HG03432 (cell line): ENCODE measurements around the gene TRIP11.

Source experiments
- ATAC-seq: cut with Tn5 transposase; IDR thresholded peaks from one replicate; pipeline ENCODE4 v1.9.1; 2021; ENCODE audit warnings: mild to moderate bottlenecking, moderate library complexity; ENCODE audit not compliant: unreplicated experiment

Gene TRIP11

DNA sequence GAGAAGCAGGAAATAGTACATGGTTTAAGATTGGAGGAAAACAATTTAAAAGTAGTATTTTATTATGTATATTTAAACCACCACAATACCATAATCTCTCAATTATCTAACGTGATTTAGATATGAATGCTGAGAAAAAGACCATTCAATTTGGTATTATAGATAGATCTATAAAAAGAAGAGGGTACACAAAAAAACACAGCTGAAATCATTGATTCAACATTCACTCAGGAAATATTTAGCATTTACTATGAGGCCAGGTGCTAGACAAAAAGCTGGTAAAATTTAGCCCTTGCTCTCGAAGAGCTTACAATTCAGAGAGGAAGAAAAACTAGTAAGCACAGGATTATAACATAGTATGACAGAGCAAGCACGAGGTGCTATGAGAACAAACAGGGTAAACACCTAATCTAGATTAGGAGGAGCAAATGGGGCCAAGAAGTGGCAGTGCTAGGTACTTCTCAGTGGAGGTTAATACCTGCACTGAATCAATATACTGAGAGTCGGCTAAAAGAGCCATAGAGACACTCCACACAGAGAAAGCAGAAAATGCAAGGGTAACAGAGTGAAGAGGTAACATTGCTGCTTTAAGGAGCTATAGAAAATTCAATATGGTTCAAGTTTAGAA lies 27.6 kb downstream of the TRIP11 start:
- ATAC-seq, result no peak

DNA sequence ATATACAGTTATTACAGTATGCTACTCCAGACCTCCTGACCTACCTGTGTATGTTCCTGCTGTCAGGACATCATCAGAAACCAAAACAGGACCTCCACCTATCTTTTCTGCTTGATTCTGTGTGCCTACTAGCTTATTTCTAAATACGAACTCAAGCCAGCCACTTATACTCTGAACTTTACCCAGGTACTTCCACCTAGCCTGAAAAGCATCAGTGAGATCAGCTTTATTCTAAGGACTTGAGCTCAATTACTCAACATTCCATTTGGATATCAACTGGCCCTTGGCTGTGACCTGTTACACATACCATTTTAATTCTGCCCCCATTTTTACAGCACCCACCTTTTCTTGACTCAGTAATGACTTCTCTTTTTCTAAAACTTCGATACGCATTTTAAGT lies 29.2 kb downstream of the TRIP11 start:
- ATAC-seq, result no peak

DNA sequence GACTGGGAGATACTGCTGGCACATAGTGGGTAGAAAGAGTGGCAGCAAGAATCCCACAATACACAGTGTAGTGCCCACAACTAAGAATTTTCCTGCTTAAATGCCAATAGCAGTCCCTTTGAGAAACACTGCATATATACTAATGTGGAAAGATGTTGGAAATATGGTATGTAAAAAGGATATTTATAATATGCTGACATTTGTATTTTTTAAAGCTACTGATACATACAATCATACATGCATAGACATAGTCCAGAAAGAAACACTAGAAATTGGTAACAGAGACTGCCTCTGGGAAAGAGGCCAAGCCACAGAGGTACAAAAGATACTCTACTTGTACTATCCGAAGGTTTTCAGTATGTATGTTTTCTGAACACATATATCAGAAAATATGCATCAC lies 30.3 kb downstream of the TRIP11 start:
- no peak for ATAC-seq

DNA sequence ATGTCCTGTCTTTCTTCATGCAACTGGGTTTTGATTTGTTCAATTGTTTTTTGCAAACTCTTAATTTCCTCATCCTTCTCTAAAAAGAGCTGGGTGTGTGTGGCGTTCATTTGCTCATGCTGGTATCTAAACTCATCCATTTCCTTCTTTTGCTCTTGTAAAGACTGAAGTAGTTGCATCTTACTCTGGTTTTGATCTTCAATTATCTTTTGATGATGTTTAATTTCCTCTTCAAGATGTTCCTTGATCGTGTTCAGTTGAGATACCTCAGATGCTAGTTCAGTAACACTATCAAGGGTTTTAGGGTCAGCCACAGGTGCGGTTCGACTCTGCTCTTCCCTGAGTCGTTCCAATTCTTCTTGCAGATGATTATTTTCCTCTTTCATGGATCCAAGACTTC lies 34.8 kb downstream of the TRIP11 start:
- no peak for ATAC-seq

DNA sequence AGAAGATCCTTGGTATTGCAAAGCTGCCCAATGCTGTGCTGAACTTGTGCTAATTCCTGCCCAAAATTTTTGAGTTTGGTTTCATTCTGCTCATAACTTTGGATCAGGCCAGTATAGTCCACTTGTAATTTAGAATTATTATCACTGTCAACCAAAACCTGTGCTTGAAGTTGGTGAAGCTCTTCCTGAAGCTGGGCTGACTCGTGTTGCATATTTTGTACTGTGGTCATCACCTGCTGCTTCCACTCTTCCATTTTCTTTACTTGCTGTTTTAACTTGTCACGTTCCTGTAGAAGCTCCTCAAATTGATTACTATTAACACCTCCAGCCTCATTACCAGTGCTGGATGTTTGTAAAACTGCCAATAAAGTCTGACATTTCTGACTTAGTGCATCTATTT lies 35.8 kb downstream of the TRIP11 start:
- ATAC-seq, result no peak

DNA sequence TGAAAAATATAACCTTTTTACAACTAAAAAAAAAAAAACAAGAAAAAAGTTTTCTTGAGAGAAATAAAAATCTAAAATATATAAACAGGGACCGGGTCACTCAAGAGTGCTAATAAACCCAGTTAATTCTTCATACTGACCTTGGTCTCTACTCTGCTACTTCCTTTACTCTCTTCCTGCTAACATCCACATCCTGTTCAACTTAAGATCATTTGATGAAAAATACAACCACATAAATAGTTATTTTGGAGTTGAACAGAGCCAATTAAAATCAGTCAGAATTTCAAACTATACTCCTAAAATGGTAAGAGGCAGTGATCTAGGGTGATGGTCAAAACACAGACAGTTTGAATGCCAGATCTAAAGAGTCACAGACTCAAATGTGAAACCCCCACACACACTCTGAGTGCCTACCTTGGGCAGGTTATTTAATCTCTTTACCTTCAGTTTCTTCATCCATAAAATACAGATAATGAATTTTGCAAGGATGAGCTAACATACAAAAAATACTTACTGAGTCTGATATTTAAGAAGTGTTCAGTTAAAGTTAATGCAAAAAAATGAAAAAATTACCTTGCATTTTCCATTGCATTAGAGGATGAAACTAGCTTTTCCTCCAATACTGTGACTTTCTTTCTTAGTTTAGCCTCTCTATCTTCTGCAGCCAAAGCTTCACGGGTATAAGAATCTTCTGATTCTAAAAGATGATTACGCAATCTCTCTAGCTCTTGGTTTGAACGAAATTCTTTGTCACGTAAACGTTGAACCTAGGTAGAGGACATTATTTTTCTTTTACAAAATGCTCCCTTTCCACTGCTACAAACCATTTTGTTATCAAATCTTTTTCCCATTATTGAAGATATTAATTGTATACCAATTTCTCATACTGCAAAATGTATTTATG lies 40.9 kb downstream of the TRIP11 start:
- ATAC-seq, result no peak

DNA sequence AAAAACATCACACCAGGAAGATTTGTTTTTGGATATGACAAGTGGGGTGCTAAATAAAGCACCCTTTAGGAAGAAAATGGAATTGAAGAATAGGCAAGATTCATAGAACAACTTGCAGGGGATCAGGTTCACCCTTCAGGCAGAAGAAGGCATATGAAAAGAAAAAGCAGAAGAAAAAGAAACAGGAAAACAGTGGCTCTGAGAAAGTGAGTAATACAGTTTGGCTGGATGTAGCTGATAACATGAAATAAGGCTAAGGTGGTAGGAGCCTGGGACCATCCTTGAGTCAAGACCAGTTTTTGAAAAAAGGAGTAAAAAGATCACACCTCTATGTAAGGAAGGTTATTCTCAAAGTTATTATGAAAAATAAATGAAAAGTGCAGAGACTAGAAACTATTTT lies 42.4 kb downstream of the TRIP11 start:
- no peak for ATAC-seq

DNA sequence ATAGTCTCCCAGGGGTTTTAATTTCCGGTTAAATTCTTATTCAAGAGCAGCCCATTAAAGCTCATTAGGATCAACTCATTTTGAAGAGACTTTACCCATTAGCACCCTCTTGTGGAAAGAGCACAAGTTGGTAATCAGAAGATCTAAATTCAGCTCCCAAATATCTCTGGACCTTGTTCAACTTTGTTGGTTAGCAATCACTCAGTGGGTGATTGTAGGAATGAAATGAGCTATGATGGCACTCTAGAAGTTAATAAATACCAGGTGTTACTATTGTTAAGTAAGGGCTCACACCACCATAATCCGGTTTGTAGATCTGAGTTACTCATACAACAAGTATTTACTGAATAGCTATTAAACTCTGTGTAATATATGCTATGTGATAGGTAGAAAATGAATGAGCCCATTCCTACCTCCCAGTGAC lies 42.9 kb downstream of the TRIP11 start:
- no peak for ATAC-seq

DNA sequence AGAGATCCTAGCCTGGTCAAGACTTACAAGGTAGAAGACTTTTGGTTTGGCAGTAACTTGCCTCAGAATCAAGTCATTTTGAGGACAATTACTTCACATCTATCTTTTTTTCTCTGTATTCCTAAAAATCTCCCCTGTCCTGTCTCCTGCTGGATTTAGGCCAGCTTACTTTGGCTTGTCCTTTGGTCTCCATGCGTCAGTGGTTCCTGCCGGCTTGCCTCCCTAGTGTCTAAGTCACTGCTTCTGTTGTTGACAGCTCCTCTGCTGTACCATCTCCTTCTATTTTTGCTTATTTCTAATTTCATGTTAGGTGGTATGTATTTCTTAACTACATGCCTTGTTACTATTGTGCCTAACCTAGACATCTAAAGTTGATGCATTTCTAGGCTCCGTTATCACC lies 52.7 kb downstream of the TRIP11 start:
- no peak for ATAC-seq

DNA sequence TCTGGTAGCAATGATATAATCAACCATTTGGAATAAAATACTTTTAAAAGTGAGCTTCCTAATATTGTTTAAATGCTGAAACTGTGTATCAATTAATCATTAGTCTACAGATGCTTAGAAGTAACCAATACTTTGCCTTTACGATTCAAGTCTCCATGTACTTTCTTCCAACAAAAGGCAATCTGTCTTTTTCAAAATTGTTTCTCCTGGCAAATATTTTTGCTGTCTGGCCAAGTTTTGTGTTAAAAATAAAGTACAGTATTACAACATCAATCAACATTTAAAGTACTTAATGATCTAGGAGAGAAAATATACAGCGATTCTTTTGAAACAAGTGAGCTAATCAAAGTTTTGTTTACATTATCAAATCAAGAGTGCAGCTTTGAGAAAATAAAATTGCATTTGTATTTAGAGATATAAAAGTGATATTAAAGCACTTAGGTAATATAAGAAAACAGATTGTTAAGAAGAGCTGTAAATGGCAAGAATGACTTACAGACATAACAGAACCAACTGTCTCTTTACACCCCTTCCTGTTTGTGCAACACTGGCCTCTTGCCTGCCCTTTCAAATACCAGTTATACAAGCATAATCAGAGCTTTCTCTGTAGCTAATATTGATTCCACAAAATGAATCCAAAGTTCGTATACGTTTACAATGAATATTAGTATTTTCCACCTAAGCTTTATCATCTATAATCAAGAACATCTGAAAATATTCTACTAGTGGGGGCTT lies 54.2 kb downstream of the TRIP11 start:
- ATAC-seq, result no peak

DNA sequence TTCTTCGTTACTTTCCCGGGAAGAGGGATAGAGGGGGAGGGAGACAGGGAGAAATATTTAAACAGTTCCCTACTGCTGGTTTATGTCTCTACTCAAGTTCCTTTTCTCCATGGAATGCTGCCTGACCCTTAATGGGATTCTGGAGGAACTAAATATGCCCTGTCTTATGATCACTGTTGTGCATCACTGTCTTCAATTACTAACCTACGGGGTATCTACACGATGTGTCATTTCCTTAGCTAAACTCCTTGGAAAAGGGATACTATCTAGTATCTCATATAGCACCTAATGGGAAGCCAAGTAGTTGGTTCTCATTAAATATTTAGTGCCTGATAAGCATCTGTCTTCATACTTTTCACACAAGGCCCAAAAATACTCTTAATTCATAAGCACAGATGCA lies 54.9 kb downstream of the TRIP11 start:
- ATAC-seq, result no peak

DNA sequence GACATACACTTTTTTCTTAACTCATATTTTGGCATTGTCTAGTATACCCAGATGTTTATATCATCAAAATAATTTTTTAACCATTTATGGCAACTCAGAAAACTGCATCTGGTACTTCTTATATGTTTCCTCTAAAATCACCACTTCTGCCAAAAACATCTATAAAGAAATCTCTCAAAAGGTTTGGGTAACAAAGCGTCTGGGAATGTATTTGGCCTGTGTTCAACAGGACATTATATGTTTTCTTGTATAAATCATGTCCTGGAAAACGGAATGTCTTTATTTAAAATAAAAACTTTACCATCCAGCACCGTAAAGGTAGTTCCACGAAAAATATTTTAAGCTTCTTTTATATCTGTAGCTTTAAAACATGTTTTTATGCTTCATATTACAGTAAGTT lies 56.3 kb downstream of the TRIP11 start:
- ATAC-seq, result no peak

DNA sequence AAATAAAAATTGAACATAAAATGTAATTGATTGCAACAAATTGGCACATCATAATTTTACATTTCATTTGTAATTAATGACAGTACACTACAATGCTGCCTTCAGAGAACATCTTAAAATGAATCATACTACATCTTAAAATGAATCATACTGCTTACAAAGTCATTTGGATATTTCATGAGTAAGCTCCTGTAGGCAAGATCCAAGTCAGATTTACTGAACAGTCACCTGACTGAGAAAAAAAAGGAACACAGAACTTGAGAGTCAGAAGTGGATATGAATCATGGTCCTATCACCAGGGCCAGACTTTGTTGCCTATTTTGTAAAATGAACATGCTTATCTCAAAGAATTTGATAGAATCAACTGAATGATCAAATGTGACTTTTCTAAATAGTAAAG lies 59.7 kb downstream of the TRIP11 start:
- ATAC-seq, result peak; percentile 82

DNA sequence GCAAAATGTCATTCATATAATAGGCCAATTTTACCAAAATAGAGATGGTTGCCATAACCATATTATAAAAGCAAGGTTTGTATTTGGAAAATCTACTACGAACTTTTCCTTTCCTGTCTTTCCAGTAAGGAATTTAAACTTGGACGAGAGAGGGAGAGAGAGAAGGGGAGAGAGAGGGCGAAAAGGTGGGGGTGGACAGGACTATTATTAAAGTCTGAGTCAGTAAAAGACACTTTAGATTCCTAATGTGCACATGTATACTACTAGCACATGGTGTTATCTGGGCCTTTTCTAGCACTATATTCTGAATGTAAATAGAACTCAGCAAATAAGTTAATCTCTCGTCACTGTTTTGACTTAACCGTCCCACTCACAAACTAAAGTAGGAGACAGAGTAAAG lies 62.0 kb downstream of the TRIP11 start:
- ATAC-seq, result no peak

DNA sequence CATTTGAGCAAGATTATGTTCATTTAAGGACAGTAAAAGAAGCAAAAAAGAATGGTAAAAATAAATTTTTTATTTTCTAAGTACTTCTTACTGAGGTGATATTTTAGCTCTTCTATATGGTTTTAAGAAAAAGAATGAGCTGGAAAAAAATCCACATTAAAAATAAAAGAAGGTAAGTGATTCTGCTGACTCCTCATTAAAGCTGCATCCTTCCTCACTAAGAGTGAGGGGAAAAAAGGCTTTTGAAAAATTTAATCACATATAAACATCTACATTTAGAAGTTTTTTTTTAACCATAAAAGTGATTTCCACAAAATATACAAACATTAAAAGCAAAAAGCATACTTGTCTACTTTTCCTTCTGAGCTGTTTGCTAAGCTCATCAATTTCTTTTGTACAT lies 64.1 kb downstream of the TRIP11 start:
- ATAC-seq, result no peak

DNA sequence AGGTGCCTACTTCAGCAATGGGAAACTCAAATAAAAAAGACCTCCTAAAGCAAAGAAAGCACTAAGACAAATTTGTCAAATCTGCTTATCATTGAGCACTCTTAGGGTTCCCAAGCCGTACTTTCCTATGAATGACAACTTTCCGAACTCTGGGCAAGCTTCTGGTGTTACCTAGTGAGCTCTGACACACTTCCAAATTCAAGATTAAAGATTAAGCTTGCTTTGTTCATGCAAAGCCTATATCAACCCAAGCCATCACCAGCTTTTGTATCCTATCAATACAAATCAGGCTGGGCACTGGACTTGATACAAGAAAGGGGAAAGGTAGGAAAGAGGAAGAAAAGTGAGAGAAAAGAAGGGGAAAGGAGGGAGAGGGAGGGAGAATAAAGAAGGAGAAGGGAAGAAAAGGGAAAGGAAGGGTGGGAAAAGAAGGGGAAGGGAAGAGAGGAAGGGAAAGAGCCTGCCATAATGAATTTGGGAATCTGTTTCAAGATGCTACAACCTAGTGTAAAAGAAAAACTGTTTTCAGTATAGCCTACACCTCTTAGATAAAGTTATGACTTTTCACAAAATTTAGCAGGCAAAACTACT lies 68.6 kb downstream of the TRIP11 start:
- ATAC-seq, result no peak

DNA sequence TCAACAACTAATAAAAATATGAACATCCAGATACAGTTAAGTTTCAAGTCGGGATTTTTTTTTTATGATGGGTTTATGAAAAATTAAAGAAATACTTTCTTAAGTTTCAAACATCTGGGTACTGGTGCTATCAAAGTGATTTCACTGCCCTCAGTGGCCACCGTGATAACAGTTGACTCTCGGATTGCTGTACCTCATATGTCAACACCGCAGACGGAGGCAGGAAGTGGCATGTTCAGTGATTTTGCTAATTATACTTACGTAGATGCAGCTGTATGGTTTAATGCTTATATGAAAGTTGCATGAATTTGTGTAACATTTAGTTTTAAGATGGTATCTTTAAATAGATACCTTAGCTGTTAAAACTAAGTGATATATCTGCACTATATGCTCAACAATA lies 71.6 kb downstream of the TRIP11 start:
- ATAC-seq, result peak; percentile 45

DNA sequence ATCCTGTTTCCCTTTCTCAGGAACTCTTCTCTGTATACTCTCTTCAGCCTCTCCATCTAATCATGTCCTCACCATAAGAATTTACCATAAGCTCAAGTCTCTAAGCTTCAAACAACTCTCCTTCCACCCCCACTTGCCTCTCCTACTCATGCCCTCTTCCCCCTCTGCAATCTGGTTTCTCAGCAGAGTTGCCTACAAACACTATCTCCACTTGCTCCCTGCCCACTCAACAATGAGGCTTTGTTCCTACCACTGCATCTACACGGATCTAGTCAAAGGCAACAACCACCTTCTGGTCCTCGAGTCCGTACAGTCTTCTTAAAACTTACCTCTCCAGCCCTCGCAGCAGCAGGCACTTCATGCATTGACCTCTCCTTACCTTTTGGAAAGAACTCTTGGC lies 75.1 kb downstream of the TRIP11 start:
- no peak for ATAC-seq

DNA sequence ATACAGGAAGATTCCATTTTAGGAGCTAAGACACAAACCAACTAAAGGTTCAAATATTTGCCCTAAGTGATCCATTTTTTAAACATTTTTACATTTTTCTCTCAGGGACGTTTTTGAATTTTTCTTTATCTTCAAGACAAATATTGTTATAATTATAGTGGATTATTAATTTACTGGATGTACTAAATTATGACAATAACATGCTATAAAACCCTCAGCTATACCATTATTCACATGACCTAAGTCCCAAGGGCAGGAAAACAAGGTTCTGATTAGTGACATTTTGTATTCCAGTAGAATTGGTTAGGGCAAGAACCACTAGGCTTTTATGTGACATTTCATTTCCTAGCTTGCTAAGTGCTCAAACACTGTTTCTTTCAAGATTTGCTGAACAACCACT lies 75.8 kb downstream of the TRIP11 start:
- no peak for ATAC-seq

DNA sequence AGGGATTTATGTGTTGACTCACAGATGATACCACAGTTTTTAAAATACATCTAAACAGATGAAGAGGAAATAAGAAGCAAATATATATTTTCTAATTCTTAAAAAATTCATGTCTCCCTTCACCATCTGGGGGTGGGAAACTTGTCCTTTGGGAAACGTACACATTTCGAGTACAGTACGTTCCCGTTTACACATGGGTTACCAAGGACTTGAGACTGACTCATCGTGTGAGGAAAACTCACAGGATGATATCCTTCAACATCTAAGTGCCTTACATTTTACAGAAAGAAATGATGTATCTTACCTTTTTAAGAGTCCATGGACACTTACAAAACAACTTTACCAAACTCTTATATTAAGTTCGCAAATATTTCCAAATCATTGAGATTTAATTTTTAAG lies 76.4 kb downstream of the TRIP11 start:
- no peak for ATAC-seq
